Activated T-cell treated with anti-CD3 and anti-CD28 coated beads, Interleukin-2, amount 50 U/mL, for 48 hours (primary cell): Measurements from ENCODE around the gene SLC45A2.
"Not testable (repeated sequence)": the region's sequence is repeated elsewhere in the genome, so short reads cannot be mapped to it uniquely, and the experiment has no call there.

Experiments
- DNase-seq, 2 experiments: peaks; one replicate each; pipeline ENCODE4 v3.0.0-alpha.2; 2020

Gene SLC45A2

GRCh38 chr5:33984671-33985124, at the start of gene SLC45A2:
SLC45A2 (minus strand) TSS chr5:33984693; CDS start chr5:33984583, 110 bp downstream.
- no peak for DNase-seq

DNA sequence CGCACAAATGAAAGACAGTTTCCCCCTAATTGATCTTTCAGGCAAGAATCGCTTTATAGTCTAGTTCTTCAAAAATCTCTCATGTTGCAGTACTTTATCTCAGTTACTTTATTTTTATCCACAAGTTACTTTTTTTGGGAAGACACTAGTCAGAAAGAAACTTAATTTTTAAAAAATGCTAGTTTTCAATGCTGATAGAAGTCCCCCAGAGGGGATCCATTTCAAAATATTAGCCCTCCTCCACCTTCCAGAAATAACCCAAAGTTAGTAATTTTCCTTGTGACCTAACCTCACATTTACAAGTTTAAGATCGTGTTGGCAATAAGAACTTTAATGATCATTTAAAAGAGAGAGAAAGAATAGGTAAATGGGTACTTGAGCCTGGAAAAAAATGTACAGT, 47.5 kb upstream of the SLC45A2 start:
- no peak for DNase-seq

DNA sequence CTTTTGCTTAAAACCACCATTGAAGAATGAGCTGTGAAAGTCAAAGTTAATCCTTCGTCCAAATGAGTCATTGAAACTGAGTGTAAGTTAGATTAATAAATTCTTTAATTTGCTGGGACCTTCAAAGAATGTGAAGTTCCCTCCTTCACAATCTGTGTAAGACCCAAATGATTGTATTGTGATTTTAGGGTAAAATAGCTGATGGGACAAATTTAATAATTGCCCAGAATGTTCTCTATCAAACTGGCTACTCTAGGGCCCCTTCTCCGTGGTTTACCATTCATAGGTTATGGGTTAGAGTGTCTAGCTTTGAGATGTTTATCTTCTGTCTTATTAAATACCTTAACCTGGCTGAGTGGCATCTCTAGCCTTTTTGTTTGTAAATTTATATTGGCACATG, 46.6 kb upstream of the SLC45A2 start:
- no peak for DNase-seq

- not testable (repeated sequence) for DNase-seq
Measured at GRCh38 chr5:34030585-34030984, 46.1 kb upstream of the SLC45A2 start.

DNA sequence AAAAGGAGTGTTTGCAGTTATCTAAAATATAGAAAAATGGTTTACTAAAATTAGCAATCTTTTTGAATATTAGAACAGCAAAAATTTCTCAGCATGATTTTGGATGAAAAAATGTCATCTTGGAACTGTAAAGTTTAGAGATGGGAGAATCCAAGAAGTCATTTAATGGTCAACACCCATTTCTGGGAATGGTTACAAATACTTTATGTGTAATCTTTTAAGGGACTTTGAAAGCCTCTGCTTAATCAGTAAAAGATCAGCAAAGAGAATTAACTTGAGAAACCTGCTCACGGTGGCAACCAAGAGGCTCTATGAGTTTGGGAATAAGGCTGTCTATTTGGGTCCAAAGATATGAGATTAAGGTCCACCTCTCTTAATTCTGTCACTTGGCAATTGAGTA, 45.6 kb upstream of the SLC45A2 start:
- DNase-seq, result no peak

DNA sequence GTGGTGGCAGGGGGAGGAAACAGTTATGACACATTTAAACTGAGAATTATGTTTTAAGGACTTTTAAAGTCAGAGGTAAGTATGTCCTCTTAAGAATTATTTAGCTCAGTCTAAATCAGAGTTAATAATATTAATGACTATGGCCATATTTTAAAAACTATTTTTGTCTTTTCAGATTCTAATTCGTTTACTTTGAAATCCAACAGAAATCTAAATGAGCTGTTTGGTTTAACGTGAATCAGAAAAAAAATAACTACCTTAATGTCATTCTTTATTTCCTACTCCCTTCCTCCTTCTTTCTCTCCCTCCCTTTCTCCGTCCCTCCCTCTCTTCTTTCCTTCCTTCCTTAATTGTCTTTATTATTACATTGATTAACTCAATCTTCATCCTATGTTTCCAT, 43.9 kb upstream of the SLC45A2 start:
- DNase-seq, result no peak

- DNase-seq, result no peak
Measured at GRCh38 chr5:34026089-34026761, 41.7 kb upstream of the SLC45A2 start.

DNA sequence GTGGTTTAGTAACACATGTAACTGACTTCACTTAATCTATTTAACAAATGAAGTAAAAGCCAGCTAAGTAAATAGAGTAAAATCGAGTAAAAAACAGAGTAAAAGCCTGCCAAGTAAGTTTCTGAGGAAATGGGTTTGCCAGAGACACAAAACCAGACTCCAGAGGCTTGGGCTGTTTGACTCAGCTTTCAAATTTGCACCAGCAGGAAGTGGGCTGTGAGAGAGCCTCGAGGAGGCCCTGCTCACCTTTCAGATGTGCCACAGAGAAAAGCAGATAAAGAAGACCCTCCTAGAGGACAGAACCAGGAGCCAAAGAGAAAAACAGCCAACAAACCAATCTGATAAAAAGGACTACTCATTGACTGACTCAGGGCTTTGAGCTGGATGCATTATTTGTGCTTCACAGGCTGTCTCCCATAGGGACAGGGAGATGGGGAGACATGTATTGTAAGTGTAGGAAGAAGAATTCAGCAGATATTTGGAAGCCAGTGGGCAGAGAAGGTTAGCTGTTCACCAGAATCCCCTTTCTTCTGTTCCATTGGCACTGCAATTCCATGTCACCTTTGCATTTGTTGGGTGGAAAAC, 37.7 kb upstream of the SLC45A2 start:
- peak; percentile 59 to 64 for DNase-seq

- DNase-seq, result no peak
Measured at GRCh38 chr5:34021334-34021733, 36.8 kb upstream of the SLC45A2 start.

DNA sequence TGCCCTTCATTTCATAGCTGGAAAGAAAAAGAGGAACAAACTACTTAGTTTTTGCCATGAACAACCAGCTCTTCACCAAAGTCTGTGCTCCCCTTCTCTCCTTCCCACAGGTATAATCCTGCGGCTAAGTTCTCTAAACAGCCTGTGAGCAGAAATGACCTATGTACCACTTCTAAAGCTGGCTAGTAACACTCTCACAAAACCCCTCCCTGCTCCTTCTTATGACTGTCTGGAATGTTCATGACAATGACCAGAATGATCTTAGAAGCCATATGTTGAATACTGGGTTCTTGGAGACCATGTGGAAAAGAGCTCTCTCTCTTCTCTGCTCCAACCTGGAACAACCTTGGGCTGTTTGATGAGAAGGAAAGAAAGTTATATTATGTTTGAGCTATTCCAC, 36.2 kb upstream of the SLC45A2 start:
- no peak for DNase-seq

GRCh38 chr5:34017254-34017653, 32.8 kb upstream of the SLC45A2 start:
- no peak for DNase-seq

GRCh38 chr5:34016750-34017149, 32.3 kb upstream of the SLC45A2 start:
- DNase-seq, result no peak

DNA sequence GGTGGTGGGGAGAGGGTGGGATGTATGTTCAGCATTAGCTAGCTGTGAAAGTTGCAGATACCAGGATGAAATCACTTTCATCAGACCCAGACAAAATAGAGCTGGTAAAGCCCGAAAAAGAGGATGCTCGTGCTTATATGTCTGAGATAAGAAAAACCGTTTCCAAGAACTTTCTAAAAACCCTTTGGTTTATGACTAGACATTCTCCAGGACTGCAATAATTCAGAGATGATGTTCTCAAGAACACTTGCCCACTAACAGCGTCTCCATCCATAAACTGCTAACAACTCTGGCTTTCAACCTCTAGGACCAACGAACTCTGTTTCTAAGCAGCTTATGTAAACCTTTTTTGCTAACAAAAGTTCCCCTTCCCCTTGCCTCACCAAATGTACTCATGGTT, 31.7 kb upstream of the SLC45A2 start:
- no peak for DNase-seq

DNA sequence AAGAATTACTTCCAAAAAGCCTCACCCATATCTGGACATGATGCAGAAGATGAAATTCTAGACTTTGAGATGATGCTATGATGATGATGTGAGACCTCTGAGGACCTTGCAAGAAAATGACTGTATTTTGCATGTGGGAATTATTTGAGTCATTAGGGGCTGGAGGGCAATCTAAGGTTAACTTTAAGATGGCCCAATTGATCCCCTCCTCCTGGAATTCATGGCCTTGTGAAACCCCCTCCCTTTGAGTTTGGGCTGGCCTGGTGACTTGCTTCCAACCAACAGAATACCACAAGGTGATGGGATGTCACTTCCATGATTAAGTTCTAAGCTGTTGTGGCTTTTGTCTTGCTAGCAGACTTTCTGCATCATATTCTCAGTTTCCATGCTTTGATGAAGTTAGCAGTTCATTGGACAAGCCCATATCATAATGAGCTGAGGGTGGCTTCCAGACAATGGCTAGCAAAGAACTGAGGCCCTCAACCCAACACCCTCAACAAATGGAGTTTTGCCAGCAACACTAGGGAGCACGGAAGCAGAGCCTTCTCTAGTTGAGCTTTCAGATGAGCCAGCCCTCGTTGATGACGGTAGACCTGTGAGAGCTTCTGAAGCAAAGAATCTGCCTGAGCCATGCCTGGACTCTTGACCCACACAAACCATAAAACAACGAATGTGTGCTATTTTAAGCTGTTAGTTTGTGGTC, 30.8 kb upstream of the SLC45A2 start:
- peak; percentile 42 to 52 for DNase-seq

- no peak for DNase-seq
Measured at GRCh38 chr5:34014626-34015025, 30.1 kb upstream of the SLC45A2 start.

DNA sequence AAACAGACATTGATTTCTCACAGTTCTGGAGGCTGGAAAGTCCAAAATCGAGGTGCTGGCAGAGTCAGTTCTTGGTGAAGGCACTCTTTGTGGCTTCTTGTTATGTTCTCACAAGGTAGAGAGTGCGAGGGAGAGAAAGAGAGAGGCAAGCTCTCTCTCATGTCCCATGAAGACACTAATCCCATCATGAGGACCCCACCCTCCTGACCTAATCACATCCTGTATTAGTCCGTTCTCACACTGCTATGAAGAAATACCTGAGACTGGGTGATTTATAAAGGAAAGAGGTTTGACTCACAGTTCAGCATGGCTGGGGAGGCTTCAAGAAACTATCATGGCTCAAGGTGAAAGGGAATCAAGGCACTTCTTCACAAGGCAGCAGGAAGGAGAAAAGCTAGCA, 29.1 kb upstream of the SLC45A2 start:
- no peak for DNase-seq

- no peak for DNase-seq
Measured at GRCh38 chr5:34012791-34013190, 28.3 kb upstream of the SLC45A2 start.

DNA sequence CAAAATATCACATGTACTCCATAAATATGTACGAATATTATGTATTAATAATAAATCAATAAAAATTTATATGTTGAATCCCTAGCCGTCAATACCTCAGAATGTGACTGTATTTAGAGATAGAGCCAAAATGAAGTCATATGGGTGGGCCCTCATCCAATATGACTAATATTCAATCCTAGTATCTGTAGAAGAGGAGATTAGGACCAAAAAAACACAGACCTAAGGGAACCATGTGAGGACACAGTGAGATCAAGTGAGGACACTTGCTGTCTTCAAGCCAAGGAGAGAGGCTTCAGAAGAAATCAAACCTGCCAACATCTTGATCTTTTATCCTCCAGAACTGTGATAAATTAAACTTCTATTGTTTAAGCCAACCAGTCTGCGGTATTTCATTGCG, 27.0 kb upstream of the SLC45A2 start:
- no peak for DNase-seq

- DNase-seq, result not testable (repeated sequence)
Measured at GRCh38 chr5:34010146-34010545, 25.7 kb upstream of the SLC45A2 start.

DNA sequence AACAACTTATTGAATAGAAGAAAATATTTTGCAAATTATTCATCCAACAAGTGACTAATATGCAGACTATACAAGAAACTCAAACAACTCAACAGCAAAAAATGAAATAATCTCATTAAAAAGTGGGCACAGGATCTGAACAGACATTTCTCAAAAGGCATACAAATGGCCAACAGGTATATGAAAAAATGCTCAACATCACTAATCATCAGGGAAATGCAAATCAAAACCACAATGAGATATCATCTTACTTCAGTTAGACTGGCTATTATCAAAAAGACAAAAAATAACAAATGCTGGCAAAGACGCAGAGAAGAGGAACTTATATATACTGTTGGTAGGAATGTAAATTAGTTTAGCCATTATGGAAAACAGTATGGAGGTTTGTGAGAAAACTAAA, 25.1 kb upstream of the SLC45A2 start:
- DNase-seq, result no peak

- no peak for DNase-seq
Measured at GRCh38 chr5:34008802-34009201, 24.3 kb upstream of the SLC45A2 start.

GRCh38 chr5:34007621-34008600, 23.4 kb upstream of the SLC45A2 start, which contains the start of gene AMACR:
AMACR (minus strand) TSS chr5:34008050; CDS start chr5:34008019, 31 bp downstream.
- DNase-seq, result peak; percentile 90 to 94

DNA sequence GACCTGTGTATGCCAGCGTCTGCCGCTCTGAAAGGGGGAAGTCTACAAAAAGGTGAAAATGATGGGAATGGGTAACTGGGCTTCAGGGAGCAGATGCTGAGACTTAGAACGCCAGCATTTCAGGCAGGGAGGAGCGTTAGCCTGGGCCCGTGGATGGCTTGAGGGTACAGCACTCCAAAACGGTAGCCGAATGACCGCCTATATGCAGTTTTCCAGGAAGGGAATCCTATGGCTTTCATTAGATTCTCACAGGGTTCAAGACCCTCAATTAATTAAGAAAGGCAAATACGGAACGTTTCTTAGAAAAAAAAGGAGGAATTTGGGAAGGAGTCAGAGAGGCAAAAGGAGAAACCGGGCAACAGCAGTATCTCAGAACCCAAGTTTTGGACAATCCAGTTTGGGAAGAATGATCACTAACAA, 22.7 kb upstream of the SLC45A2 start:
- DNase-seq, result no peak
